Tongue (tissue), 2 donors: ENCODE data around the gene TEX55. TPM values are rescaled to one million over a fixed set of nuclear protein-coding genes. Genes with fewer than 3 reads are reported as not detected.
"Not testable (repeated sequence)": the region's sequence is repeated elsewhere in the genome, so short reads cannot be mapped to it uniquely, and the experiment has no call there.

Experiments used
- DNase-seq: peaks from one replicate; pipeline ENCODE4 v3.0.0-alpha.2; 2015
- total RNA-seq: library from RNA; depleted of rRNA; stranded (reverse); fragments of >200 nt; gene quantifications from one replicate; pipeline ENCODE4 v1.2.3, GENCODE V29; 2014

TEX55 gene
- total RNA-seq, result not detected

- DNase-seq, result peak; percentile 36
Measured at GRCh38 chr3:119145500-119146167, at the start of gene TEX55. TEX55 (plus strand) TSS chr3:119146165; CDS start chr3:119146190, 25 bp downstream.

DNA sequence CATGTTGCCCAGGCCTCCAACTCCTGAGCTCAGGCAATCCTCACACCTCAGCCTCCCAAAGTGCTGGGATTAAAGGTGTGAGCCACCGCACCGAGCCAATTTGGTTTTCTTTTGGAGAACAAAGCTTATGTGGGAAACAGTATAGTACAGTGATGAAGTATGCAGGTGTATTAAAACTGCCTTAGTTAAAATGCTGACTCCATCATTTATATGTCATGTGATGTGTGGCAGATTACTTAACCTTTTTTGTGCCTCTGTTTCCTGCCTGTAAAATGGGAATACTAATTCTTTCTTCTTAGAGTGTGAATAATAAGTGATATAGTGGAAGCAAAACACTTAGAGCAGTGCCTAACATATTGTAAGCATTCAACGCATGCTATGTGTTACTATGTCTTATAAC, 48.0 kb upstream of the TEX55 start:
- no peak for DNase-seq

GRCh38 chr3:119098619-119099222, 47.2 kb upstream of the TEX55 start:
- peak; percentile 72 for DNase-seq

DNA sequence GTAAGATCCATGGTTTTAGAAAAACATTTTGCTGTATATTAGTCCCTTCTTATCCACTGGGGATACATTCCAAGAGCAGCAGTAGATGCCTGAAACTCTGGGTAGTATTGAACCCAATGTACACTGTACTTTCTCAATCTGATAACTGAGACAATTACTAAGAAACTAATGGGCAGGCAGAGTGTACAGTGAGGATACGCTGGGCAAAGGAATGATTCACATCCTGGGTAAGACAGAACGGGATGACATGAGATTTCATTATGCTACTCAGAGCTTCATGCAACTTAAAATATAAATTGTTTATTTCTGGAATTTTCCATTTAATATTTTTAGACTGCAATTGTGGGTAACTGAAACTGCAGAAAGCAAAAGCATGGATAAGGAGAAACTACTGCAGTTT, 46.2 kb upstream of the TEX55 start:
- DNase-seq, result no peak

DNA sequence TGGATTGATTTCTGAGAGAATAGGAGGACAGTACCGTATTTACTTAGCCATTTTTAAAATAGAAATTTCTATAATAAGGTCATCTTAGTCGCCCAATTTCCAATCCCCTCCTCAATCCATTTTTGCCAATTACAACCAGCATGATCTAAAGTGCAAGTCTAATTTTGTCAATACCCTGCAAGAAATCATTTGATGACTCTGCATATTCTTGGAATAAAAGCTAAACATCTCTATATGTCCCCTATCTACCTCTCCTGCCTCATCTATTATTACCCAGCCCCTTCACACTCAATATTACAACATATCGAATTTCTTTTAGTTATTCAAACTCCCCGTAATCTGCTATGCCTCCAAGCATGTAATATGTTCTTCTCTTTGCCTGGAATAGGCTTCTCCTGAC, 41.9 kb upstream of the TEX55 start:
- no peak for DNase-seq

- DNase-seq, result not testable (repeated sequence)
Measured at GRCh38 chr3:119118330-119118729, 27.6 kb upstream of the TEX55 start.

GRCh38 chr3:119120480-119120879, 25.5 kb upstream of the TEX55 start:
- DNase-seq, result no peak

- no peak for DNase-seq
Measured at GRCh38 chr3:119122350-119122749, 23.6 kb upstream of the TEX55 start.

DNA sequence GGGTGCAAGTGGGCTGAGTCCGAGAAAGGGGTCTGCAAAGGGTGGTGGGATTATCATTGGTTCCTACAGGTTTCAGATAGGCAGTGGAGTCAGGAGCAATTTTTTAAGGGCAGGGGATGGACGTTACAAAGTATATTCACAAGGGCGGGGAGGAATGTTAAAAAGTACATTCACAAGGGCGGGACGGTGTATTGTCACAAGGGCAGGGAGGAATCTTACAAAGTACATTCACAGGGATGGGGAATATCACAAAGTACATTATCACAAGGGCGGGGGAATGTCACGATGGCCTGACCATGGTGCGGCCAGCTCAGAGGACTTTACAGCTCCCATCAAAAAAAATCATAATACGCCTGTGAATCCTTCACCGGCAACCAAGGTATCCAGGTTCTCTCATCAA, 20.6 kb upstream of the TEX55 start:
- no peak for DNase-seq

DNA sequence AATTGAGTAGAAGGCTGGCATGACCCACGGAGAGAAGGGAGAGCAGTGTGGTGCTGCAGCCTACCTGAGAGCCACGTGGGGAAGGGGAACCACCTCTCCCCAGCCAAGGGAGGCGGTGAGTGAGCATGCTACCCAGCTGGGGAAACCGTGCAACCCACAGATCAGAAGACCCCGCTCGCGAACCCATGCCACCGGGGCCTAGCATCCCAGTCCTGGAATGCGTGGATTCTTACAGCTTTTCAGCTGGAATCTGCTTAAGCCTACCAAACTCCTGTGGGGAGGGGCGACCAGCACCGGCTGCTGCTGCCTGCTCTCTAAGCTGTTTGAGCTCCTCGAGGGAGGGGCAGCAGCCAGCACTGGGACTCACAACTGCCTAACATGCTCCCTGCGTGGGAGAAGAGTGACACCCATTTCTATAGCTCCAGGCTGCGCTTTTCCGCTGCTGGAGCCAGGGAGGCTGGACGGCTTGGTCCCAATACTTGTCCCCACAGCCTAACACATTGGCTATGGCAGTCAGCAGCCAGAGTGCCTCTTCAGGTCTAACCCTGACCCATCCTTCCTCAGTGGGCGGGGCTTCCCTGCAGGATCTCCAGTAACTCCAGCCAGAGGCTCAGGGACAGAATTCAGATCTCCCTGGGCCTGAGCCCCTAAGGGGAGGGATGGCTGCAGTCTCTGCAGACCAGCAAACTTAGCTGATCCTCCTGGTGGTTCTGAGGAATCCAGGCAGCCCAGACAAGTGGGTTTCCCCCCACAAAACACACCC, 20.0 kb upstream of the TEX55 start:
- DNase-seq, result no peak

DNA sequence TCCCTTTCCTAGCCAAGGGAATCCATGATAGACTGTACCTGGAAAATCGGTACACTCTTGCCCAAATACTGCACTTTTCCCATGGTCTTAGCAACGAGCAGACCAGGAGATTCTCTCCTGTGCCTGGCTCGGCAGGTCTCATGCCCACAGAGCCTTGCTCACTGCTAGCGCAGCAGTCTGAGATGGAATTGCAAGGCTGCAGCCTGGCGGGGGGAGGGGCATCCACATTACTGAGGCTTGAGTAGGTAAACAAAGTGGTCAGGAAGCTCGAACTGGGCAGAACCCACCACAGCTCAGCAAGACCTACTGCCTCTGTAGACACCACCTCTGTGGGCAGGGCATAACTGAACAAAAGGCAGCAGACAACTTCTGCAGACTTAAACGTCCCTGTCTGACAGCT, 15.7 kb upstream of the TEX55 start:
- DNase-seq, result not testable (repeated sequence)

- not testable (repeated sequence) for DNase-seq
Measured at GRCh38 chr3:119132291-119132690, 13.7 kb upstream of the TEX55 start.

- DNase-seq, result not testable (repeated sequence)
Measured at GRCh38 chr3:119139360-119139759, 6.6 kb upstream of the TEX55 start.

DNA sequence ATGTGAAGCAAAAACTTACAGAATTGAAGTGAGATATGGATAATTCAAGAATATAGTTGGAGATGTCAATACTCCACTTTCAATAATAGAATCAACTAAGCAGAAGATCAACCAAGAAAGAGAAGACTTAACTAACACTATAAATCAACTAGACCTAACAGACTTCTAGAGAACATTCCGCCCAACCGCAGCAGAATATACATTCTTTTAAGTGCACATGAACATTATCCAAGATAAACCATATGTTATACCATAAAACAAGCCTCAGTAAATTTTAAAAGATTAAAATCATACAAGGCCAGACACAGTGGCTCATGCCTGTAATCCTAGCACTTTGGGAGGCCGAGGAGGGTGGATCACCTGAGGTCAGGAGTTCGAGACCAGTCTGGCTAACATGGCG, 5.5 kb upstream of the TEX55 start:
- no peak for DNase-seq

DNA sequence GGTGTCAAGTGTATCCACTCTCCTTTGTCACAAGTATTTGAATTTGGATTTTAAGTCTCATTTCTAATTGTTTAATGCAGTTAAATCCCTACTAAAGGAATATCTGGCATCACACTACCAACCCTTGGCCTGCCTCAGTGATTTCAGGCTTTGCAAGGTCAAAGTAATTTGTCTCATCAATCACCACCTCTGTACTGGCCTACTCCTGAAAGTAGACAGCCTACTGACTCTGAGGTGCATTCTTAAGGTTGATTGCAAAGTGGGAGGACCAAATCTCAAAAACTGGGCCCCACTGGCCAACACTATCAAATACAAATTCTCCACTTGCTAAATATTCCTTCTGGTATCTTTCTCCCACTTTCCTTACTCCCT, 851 bp upstream of the TEX55 start:
- DNase-seq, result no peak

DNA sequence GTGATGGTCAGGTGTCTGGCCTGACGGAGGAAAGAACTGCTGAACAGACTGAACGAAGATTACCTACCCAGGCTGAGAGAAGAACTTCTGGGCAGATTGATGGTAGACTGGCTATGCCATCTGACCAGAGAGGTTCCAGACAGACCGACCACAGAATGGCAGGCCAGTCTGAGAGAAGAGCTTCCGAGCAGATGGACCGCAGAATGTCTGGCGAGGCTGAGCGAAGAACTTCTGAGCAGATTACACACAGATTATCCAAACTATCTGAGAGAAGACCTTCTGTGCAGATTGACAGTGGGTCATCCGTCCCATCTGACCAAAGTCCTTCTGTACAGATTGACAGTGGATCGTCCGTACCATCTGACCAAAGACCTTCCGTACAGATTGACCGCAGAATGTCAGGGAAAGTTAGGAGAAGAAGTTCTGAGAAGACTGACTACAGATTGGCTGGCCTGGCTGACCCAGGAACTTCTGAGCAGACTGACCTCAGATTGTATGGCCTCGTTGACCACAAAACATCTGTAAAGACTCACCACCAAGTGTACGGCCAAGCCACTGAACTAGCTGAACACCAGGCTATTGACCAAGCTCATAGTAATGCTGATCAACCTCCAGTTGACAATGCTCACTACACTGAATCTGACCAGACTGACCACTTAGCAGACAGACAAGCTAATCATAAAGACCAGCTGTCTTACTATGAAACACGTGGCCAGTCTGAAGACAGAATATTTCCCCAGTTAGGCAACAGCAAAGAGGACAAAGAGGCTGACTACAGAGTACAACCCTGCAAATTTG, 812 bp downstream of the TEX55 start:
- no peak for DNase-seq

- DNase-seq, result no peak
Measured at GRCh38 chr3:119147494-119147893, 1.5 kb downstream of the TEX55 start.

DNA sequence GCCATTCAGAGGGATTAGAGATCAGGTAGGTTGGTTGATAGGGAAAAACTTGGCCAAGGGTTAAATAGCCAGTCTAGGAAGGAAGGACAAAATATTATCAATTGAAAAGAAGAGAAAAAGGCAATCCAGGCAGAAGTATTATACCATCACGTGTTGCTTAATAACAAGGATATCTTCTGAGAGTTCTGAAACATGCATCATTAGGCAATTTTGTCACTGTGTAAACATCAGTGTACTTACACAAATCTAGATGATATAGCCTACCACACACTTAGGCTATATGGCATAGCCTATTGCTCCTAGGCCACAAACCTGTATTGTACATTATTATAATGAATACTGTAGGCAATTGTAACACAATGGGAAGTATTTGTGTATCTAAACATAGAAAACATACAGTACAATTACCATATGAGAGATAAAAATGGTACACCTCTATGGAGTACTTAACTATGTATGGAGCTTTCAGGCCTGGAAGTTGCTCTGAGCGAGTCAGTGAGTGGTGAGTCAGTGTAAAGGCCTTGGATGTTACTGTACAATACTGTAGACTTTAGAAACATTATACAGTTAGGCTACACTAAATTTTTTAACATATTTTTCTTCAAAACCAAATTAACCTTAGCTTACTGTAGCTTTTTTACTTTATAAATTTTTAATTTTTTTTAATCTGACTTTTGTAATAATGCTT, 2.7 kb downstream of the TEX55 start:
- DNase-seq, result no peak

DNA sequence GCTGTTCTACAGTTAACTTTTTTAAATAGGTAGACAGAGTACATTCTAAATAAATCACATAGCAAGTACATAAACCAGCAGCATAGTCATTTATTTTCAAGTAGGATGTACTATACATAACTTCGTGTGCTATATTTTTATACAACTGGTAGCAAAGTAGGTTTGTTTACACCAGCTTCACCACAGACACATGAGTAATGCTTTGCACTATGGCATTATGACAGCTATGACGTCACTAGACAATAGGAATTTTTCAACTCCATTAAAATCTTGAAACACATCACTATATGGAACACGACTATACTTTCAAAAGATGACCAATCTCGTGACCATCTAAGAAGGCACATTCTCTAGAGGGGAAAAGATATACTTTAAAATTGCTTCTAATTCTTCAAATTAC, 3.5 kb downstream of the TEX55 start:
- no peak for DNase-seq

DNA sequence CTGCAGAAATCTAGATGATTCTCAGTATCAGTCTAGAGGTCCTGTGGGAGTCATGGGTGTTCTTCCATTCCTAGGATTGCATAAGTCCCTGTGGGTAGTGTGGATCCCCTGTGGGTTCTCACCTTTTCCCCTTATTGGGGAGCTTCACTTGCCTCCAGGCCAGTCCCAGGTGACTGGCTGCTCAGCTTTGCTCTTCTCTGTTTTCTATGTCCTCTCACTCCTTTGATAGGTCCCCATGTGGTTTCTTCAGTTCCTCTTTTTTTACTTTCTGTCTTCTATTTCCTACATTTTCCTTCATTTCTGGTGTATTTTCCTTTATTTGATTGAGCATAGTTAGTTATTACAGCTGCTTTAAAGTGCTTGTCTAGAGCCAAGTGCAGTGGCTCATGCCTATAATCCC, 10.9 kb downstream of the TEX55 start:
- DNase-seq, result no peak

GRCh38 chr3:119157971-119158370, 12.0 kb downstream of the TEX55 start:
- no peak for DNase-seq

- DNase-seq, result no peak
Measured at GRCh38 chr3:119160361-119160760, 14.4 kb downstream of the TEX55 start.
